AG10803 (cell line): ENCODE measurements around the gene NUDT7.

Source experiments
- DNase-seq: peaks from one replicate; pipeline ENCODE4 v3.0.0; 2010; ENCODE audit warnings: low read depth
- H3K4me3 ChIP-seq: 2 replicates; pipeline ENCODE4 v1.5.1; 2011; ENCODE audit warnings: mild to moderate bottlenecking, low read length, control low read depth
- TF ChIP-seq, protein P1 (sequence below): conservative IDR thresholded peaks from 2 replicates; pipeline ENCODE4 v1.5.1; 2011; ENCODE audit warnings: mild to moderate bottlenecking, low read length, control low read depth, inconsistent platforms

Gene NUDT7

DNA sequence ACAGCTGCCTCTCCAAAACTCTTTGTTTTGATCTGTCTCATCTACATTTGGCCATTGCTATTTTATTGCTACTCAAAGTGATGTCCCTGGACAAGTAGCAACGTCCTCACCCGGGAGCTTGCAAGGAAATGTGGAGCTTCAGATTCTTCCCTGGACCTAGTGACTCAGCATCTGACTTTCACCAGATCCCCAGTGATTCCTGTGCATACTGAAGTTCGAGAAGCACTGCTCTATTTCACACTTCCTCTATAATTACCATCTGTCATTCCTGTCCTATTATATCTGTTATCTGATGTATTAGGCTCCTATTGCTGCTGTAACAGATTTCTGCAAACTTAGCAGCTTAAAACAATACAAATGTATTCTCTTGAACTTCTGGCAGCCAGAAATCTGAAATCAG lies 37.5 kb downstream of the NUDT7 start:
- peak; percentile 18 for DNase-seq
- H3K4me3 ChIP-seq, result no peak overlapping the region
- TF ChIP-seq, protein P1, sequence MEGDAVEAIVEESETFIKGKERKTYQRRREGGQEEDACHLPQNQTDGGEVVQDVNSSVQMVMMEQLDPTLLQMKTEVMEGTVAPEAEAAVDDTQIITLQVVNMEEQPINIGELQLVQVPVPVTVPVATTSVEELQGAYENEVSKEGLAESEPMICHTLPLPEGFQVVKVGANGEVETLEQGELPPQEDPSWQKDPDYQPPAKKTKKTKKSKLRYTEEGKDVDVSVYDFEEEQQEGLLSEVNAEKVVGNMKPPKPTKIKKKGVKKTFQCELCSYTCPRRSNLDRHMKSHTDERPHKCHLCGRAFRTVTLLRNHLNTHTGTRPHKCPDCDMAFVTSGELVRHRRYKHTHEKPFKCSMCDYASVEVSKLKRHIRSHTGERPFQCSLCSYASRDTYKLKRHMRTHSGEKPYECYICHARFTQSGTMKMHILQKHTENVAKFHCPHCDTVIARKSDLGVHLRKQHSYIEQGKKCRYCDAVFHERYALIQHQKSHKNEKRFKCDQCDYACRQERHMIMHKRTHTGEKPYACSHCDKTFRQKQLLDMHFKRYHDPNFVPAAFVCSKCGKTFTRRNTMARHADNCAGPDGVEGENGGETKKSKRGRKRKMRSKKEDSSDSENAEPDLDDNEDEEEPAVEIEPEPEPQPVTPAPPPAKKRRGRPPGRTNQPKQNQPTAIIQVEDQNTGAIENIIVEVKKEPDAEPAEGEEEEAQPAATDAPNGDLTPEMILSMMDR, result no peak

DNA sequence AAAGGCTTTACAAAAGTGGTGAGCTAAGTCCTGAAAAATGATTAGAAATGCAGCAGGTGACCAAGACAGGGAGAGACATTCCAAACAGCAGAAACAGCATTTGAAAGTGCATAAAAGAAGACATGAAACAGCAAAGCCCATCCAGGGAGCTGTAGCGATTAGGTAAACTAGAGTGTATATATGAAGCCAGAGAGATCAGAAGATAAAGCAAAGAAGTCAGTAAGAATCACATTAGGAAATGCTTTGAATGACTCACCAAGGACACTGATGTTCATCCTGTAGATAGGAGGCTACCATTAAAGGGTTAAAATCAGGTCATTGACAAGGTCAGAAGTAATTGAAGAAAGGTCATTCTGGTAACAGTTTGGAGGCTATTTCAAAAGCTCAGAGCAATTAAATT lies 38.5 kb downstream of the NUDT7 start:
- TF ChIP-seq, protein P1, result no peak
- no peak for DNase-seq
- H3K4me3 ChIP-seq, result no peak overlapping the region

DNA sequence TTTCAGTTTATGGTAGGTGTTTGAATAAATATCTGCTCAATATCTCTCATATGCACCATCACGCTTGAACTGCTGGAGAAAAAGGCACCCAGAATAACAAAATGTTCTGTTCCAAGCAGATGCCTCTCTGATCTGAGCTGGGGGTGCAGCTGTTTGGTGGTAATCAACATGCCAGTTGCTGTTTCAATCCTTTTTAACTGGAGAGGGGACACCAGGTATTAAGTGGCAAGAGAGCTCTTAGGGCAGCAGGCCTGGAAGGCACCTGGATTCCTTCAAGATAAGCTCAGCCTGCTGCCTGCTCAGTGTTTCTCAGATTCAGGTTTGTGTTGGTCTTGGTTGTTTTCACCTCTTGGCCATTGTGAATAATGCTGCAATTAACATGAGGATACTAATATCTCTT lies 38.9 kb downstream of the NUDT7 start:
- TF ChIP-seq, protein P1, result no peak
- no peak overlapping the region for H3K4me3 ChIP-seq
- no peak for DNase-seq

DNA sequence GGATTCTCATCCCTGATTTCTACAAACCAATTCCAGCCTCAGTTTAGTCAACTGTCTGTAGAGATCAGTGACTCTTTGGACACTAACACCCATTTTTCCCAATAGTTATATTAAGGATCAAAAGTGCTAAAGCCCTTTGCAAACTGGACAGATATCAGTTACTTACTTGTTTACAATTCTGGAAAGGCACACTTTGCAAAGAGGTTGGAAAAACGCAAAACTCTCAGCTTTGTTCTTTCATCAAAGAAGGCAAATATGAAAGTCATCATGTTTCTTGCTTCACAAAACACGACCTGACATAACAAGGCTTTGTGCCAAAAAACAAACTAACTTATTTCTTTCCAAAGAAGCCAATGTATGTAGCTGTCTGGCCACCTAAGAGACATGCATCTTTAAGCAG lies 39.9 kb downstream of the NUDT7 start:
- TF ChIP-seq, protein P1, result no peak
- no peak overlapping the region for H3K4me3 ChIP-seq
- DNase-seq, result no peak

DNA sequence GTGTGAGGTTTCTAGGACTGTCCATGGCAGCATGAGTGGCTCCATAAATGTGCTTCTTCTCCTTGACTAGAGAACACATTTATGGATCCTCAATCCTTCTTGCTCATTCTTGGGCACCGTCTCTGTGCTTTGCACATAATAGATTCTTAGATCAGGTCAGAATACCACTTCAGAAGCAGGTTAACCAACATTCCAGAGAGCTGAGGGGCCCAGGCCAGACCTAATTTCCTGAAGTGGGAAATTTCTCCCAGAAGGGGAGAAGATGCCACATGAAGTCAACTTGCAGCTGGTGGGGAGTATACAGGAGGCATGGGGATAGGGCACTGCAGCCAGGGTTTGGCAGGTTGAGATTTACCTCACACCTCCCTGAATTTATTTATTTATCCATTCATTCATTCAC lies 41.7 kb downstream of the NUDT7 start:
- TF ChIP-seq, protein P1, result no peak
- no peak overlapping the region for H3K4me3 ChIP-seq
- no peak for DNase-seq

DNA sequence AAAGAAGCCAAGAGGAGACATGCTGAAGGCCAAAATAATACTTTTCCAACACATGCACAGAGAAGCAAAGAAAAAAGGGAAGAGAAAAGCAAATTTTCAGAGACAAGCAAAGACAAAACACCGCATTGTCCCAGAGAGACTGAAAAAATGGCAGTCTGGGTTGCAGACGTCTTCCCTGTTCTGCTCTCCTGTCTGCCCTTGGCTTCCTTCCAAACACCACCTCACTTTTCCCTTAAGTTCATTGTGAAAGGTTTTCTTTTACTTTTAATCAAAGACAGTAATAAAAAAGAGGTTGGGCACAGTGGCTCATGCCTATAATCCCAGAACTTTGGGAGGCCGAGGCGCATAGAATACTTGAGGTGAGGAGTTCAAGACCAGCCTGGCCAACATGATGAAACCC lies 44.9 kb downstream of the NUDT7 start:
- no peak overlapping the region for H3K4me3 ChIP-seq
- no peak for DNase-seq
- TF ChIP-seq, protein P1, result no peak

DNA sequence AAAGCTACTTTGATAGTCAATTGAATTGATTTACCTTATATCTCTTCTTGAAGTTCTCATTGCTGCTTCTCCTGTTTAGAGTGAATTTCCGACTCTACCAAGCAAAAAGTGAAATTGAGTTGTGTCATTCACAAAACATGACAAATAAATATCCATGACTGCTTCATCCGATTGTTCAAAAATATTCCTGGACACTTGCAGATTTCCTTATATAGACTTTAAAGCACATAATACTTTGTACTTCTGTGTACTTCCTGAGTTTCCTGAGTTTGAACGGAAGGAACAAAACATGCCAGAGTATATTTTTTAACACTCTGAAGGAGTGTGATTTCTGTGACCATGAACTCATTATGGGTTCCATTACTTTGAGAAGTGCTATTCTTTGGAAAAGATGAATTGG lies 45.5 kb downstream of the NUDT7 start:
- no peak overlapping the region for H3K4me3 ChIP-seq
- no peak for DNase-seq
- TF ChIP-seq, protein P1, result no peak
